WTC11 (cell line): ENCODE measurements around the gene RNPS1. TPM values are rescaled to one million over a fixed set of nuclear protein-coding genes. Genes with fewer than 3 reads are reported as not detected.

Source experiments
- AR ChIP-seq: fragments of 250-450 bp; sonication (Bioruptor Pico); IDR thresholded peaks from 2 replicates; pipeline ENCODE4 v1.9.0; 2021; ENCODE audit warnings: mild to moderate bottlenecking
- ATF1 ChIP-seq: sonication (generic); formaldehyde crosslinking; IDR thresholded peaks from 2 replicates; pipeline ENCODE4 v1.8.1; 2023; ENCODE audit warnings: mild to moderate bottlenecking, moderate library complexity, missing genetic modification reagents
- ATF3 ChIP-seq: sonication (generic); formaldehyde crosslinking; conservative IDR thresholded peaks from 2 replicates; pipeline ENCODE4 v1.8.1; 2022; ENCODE audit warnings: mild to moderate bottlenecking, missing genetic modification reagents
- ATF6 ChIP-seq: sonication (generic); formaldehyde crosslinking; IDR thresholded peaks from 2 replicates; pipeline ENCODE4 v1.8.1; 2023; ENCODE audit warnings: mild to moderate bottlenecking, missing genetic modification reagents
- CDX4 ChIP-seq: fragments of 250-450 bp; sonication (Bioruptor Pico); IDR thresholded peaks from 2 replicates; pipeline ENCODE4 v1.9.0; 2021; ENCODE audit warnings: moderate library complexity, mild to moderate bottlenecking, inconsistent platforms, borderline replicate concordance
- CREB1 ChIP-seq: sonication (generic); formaldehyde crosslinking; IDR thresholded peaks from 2 replicates; pipeline ENCODE4 v1.8.0; 2023; ENCODE audit warnings: mild to moderate bottlenecking, missing genetic modification reagents
- E2F5 ChIP-seq: sonication (generic); formaldehyde crosslinking; IDR thresholded peaks from 2 replicates; pipeline ENCODE4 v1.8.1; 2022; ENCODE audit warnings: mild to moderate bottlenecking, moderate library complexity, missing genetic modification reagents
- ELF4 ChIP-seq: sonication (generic); formaldehyde crosslinking; IDR thresholded peaks from 2 replicates; pipeline ENCODE4 v1.8.1; 2022; ENCODE audit warnings: low read depth, mild to moderate bottlenecking, moderate library complexity, missing genetic modification reagents
- FOXK1 ChIP-seq: sonication (generic); formaldehyde crosslinking; IDR thresholded peaks from 2 replicates; pipeline ENCODE4 v1.8.0; 2022; ENCODE audit warnings: mild to moderate bottlenecking, moderate library complexity, missing genetic modification reagents
- GRHL2 ChIP-seq: fragments of 250-450 bp; sonication (Bioruptor Pico); IDR thresholded peaks from 2 replicates; pipeline ENCODE4 v1.8.0; 2022; ENCODE audit warnings: mild to moderate bottlenecking, moderate library complexity; ENCODE audit not compliant: insufficient replicate concordance, severe bottlenecking
- JAZF1 ChIP-seq: fragments of 250-450 bp; sonication (Bioruptor Pico); IDR thresholded peaks from 2 replicates; pipeline ENCODE4 v1.9.0; 2021; ENCODE audit warnings: moderate library complexity, mild to moderate bottlenecking, inconsistent platforms
- NFATC4 ChIP-seq: fragments of 250-450 bp; sonication (Bioruptor Pico); IDR thresholded peaks from 2 replicates; pipeline ENCODE4 v1.9.0; 2021; ENCODE audit warnings: mild to moderate bottlenecking
- NFYB ChIP-seq: sonication (generic); formaldehyde crosslinking; conservative IDR thresholded peaks from 2 replicates; pipeline ENCODE4 v1.8.0; 2022; ENCODE audit warnings: low read depth, missing genetic modification reagents
- NR1H2 ChIP-seq: sonication (generic); formaldehyde crosslinking; IDR thresholded peaks from 2 replicates; pipeline ENCODE4 v1.9.0; 2021; ENCODE audit warnings: mild to moderate bottlenecking, moderate library complexity, missing genetic modification reagents
- OVOL2 ChIP-seq: fragments of 250-450 bp; sonication (Bioruptor Pico); IDR thresholded peaks from 2 replicates; pipeline ENCODE4 v1.9.0; 2021; ENCODE audit warnings: mild to moderate bottlenecking, borderline replicate concordance
- PRDM15 ChIP-seq: sonication (generic); formaldehyde crosslinking; IDR thresholded peaks from 2 replicates; pipeline ENCODE4 v1.8.0; 2022; ENCODE audit warnings: missing genetic modification reagents
- RORB ChIP-seq: fragments of 250-450 bp; sonication (Bioruptor Pico); IDR thresholded peaks from 2 replicates; pipeline ENCODE4 v1.9.0; 2021; ENCODE audit warnings: mild to moderate bottlenecking
- TEAD1 ChIP-seq: sonication (generic); formaldehyde crosslinking; IDR thresholded peaks from 2 replicates; pipeline ENCODE4 v1.8.0; 2022; ENCODE audit warnings: mild to moderate bottlenecking, missing genetic modification reagents
- TEAD4 ChIP-seq: sonication (generic); formaldehyde crosslinking; IDR thresholded peaks from 2 replicates; pipeline ENCODE4 v1.8.0; 2022; ENCODE audit warnings: mild to moderate bottlenecking, missing genetic modification reagents
- TP53 ChIP-seq: sonication (generic); formaldehyde crosslinking; IDR thresholded peaks from 2 replicates; pipeline ENCODE4 v1.8.1; 2023; ENCODE audit warnings: mild to moderate bottlenecking, missing genetic modification reagents
- ZNF121 ChIP-seq: sonication (generic); formaldehyde crosslinking; IDR thresholded peaks from 2 replicates; pipeline ENCODE4 v1.8.0; 2023; ENCODE audit warnings: missing genetic modification reagents
- ZNF219 ChIP-seq: sonication (generic); formaldehyde crosslinking; IDR thresholded peaks from 2 replicates; pipeline ENCODE4 v1.8.0; 2023; ENCODE audit warnings: missing genetic modification reagents, mild to moderate bottlenecking, borderline replicate concordance
- ZNF317 ChIP-seq: sonication (generic); formaldehyde crosslinking; IDR thresholded peaks from 2 replicates; pipeline ENCODE4 v1.8.1; 2023; ENCODE audit warnings: low read depth, mild to moderate bottlenecking, moderate library complexity, missing genetic modification reagents, borderline replicate concordance
- ZNF423 ChIP-seq: fragments of 250-450 bp; sonication (Bioruptor Pico); IDR thresholded peaks from 2 replicates; pipeline ENCODE4 v2.1.2; 2022; ENCODE audit warnings: mild to moderate bottlenecking, moderate library complexity
- ZNF532 ChIP-seq: fragments of 250-450 bp; sonication (Bioruptor Pico); IDR thresholded peaks from 2 replicates; pipeline ENCODE4 v1.9.0; 2021; ENCODE audit warnings: mild to moderate bottlenecking, borderline replicate concordance
- total RNA-seq: library from RNA; stranded (reverse); gene quantifications from 3 replicates; pipeline ENCODE4 v1.2.3, GENCODE V29; 2021

Gene RNPS1
- total RNA-seq, 1 experiment from 2014 or later: 331 TPM

- peak; percentile 92; the same call in 1 of the 2 replicates for TF ChIP-seq TP53
- TF ChIP-seq ELF4: no peak
- peak; percentile 96; the same call in 1 of the 2 replicates for TF ChIP-seq E2F5 (CRISPR knock-in tag)
- no peak for TF ChIP-seq ZNF423 (CRISPR knock-in tag)
- no peak for TF ChIP-seq ZNF317
- TF ChIP-seq CREB1 (CRISPR knock-in tag): peak; percentile 98
- no peak for TF ChIP-seq ATF6 (CRISPR knock-in tag)
- no peak for TF ChIP-seq NFATC4 (CRISPR knock-in tag)
- no peak for TF ChIP-seq ATF3 (CRISPR knock-in tag)
- TF ChIP-seq ATF1 (CRISPR knock-in tag): peak; percentile 81; the same call in 1 of the 2 replicates
- no peak for TF ChIP-seq NR1H2 (CRISPR knock-in tag)
- peak; percentile 66; the same call in 1 of the 2 replicates for TF ChIP-seq ZNF532
- TF ChIP-seq NFYB (CRISPR knock-in tag): no peak; the same call in 1 of the 2 replicates
- TF ChIP-seq RORB (CRISPR knock-in tag): no peak
- no peak for TF ChIP-seq GRHL2
- TF ChIP-seq ZNF121: no peak
- peak; percentile 87 for TF ChIP-seq TEAD1
- peak; percentile 76 for TF ChIP-seq TEAD4
- TF ChIP-seq JAZF1 (CRISPR knock-in tag): no peak
- no peak for TF ChIP-seq PRDM15 (CRISPR knock-in tag)
- no peak for TF ChIP-seq AR (CRISPR knock-in tag)
- TF ChIP-seq CDX4 (CRISPR knock-in tag): no peak
- TF ChIP-seq ZNF219 (CRISPR knock-in tag): no peak
- TF ChIP-seq FOXK1 (CRISPR knock-in tag): peak; percentile 76; the same call in 1 of the 2 replicates
- peak; percentile 79; the same call in 1 of the 2 replicates for TF ChIP-seq OVOL2 (CRISPR knock-in tag)
These were observed at the start of gene RNPS1 (continued) for GRCh38 chr16:2267913-2268666.
